Peyer's patch (tissue), 4 donors: Measurements from ENCODE around the gene PPOX.

ENCODE experiments used
- CTCF ChIP-seq, 6 experiments: fragments of 450-650 bp in 4 of 6; fragments of 200-600 bp in 2 of 6; sonication (generic) in 1 of 6; IDR thresholded peaks; one replicate each; pipeline ENCODE4 v1.5.1; 2017 to 2019; ENCODE audit warnings: antibody characterized with exemption in 6 of 6, mild to moderate bottlenecking in 3 of 6, moderate library complexity in 1 of 6
- POLR2A ChIP-seq, 2 donors: fragments of 450-650 bp; IDR thresholded peaks; one replicate each; pipeline ENCODE4 v1.5.1; 2017; ENCODE audit warnings: antibody characterized with exemption in 2 of 2, mild to moderate bottlenecking in 2 of 2, moderate library complexity in 2 of 2

- TF ChIP-seq CTCF (IDR thresholded peaks at IDR 0.05) = no peak
- no peak for TF ChIP-seq POLR2A (IDR thresholded peaks at IDR 0.05)
Measured at GRCh38 chr1:161193561-161194235, 27.5 kb downstream of the PPOX start.
